ENCODE results near the gene TPRN. TPM values are rescaled to one million over a fixed set of nuclear protein-coding genes. Genes with fewer than 3 reads are reported as not detected.

TPRN gene
- total and polyA plus RNA-seq, 2 donors (not counting 1 experiment from before 2014, with no cell fraction given) = 1.6 to 5.8 TPM

- Histone ChIP-seq H3K4me3 (replicated peaks in 1 of 4; ENCODE audit: control extremely low read depth in 1 of 4, insufficient read depth in 1 of 4, low read depth in 3 of 4, low read length in 4 of 4) (peak overlapping the region in 1 of 4 experiments; percentile 54), H3K4me2 (ENCODE audit: extremely low read depth, insufficient read depth, low read length) (peak overlapping the region; percentile 68), H3K9me3 (ENCODE audit: control insufficient read depth, insufficient read depth, low read depth, low read length) (no peaks in the 10 kb centered on the region), H3K9ac (ENCODE audit: insufficient read depth, low read length) (no peak overlapping the region), H3K27ac (ENCODE audit: insufficient read depth, low read length) (no peak overlapping the region), H3K79me2 (ENCODE audit: control insufficient read depth, insufficient read depth, low read length) (peaks cover 10% of the 10 kb centered on the region), H3K4me1 (ENCODE audit: control insufficient read depth, extremely low read depth, insufficient read depth, low read length) (peaks cover 8% of the 10 kb centered on the region), H2AFZ (ENCODE audit: low read length) (no peak overlapping the region), H4K20me1 (ENCODE audit: control insufficient read depth, extremely low read depth, insufficient read depth, low read length) (no peaks in the 10 kb centered on the region), H3K36me3 (ENCODE audit: control insufficient read depth, insufficient read depth, low read length) (no peaks in the 10 kb centered on the region), H3K27me3 (ENCODE audit: control insufficient read depth, insufficient read depth, low read length) (no peaks in the 10 kb centered on the region)
- DNase-seq (ENCODE audit: low read depth in 2 of 2) = no peak
- TF ChIP-seq CTCF (conservative IDR thresholded peaks at IDR 0.05 in 1 of 2, IDR thresholded peaks at IDR 0.05 in 1 of 2; ENCODE audit: low read depth in 1 of 2, low read length in 2 of 2) (no peak), EZH2 (IDR thresholded peaks at IDR 0.05; ENCODE audit: low read length, missing control alignments) (no peak)
These were observed 2.3 kb downstream of the TPRN start for GRCh38 chr9:137198051-137198901.

DNA sequence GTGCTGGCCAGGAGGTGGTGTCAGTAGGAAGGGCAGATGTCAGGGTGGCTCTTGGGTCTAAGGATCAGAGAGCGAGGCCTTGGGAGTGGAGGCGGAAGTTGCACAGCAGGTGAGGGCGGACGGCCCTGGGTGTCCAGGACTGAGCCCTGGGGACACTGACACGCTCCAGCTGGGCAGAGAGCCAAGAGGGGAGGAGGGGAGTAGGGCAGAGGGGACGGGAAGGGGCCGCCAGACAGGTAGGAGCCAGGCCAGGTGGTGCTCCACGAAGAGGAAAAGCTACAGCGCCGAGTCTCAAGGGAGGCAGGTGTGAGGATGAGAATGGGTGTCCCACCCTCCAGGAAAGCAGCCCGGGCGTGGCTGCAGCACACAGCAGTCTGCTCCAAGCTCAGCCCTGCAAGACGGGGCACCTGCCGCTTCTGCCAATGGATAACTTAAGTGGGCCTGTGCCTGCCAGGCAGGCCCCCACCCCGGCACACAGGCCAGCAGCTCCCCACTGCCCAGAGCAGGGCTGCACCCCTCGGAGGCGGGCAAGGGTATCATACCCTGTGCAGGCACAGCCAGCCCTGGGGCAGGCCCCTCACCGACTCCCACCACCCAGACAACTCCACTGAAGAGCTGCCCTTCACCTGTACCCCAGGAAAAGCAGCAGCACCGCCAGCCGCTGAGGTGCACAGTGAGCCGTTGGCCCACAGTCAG, 4.9 kb downstream of the TPRN start:
- Histone ChIP-seq H3K4me3 (replicated peaks in 1 of 4; ENCODE audit: control extremely low read depth in 1 of 4, insufficient read depth in 1 of 4, low read depth in 3 of 4, low read length in 4 of 4) (no peak overlapping the region), H3K79me2 (ENCODE audit: control insufficient read depth, insufficient read depth, low read length) (peaks cover 9% of the 10 kb centered on the region), H3K4me1 (ENCODE audit: control insufficient read depth, extremely low read depth, insufficient read depth, low read length) (peaks cover 2% of the 10 kb centered on the region), H3K4me2 (ENCODE audit: extremely low read depth, insufficient read depth, low read length) (no peak overlapping the region), H2AFZ (ENCODE audit: low read length) (no peak overlapping the region), H3K27me3 (ENCODE audit: control insufficient read depth, insufficient read depth, low read length) (no peaks in the 10 kb centered on the region), H3K9ac (ENCODE audit: insufficient read depth, low read length) (no peak overlapping the region), H4K20me1 (ENCODE audit: control insufficient read depth, extremely low read depth, insufficient read depth, low read length) (no peaks in the 10 kb centered on the region), H3K27ac (ENCODE audit: insufficient read depth, low read length) (no peak overlapping the region), H3K36me3 (ENCODE audit: control insufficient read depth, insufficient read depth, low read length) (peaks cover 11% of the 10 kb centered on the region), H3K9me3 (ENCODE audit: control insufficient read depth, insufficient read depth, low read depth, low read length) (no peaks in the 10 kb centered on the region)
- no peak for DNase-seq (ENCODE audit: low read depth in 2 of 2)
- TF ChIP-seq EZH2 (IDR thresholded peaks at IDR 0.05; ENCODE audit: low read length, missing control alignments) (no peak), CTCF (conservative IDR thresholded peaks at IDR 0.05 in 1 of 2, IDR thresholded peaks at IDR 0.05 in 1 of 2; ENCODE audit: low read depth in 1 of 2, low read length in 2 of 2) (no peak)

GRCh38 chr9:137194909-137195308, 5.6 kb downstream of the TPRN start:
- no peaks in the 10 kb centered on the region for H4K20me1 ChIP-seq (ENCODE audit: control insufficient read depth, extremely low read depth, insufficient read depth, low read length)
- H2AFZ ChIP-seq (ENCODE audit: low read length) = no peak overlapping the region

More at GRCh38 chr9:137194909-137195308, 5.6 kb downstream of the TPRN start:
- DNase-seq (ENCODE audit: low read depth in 2 of 2) = no peak
- Histone ChIP-seq H3K4me3 (replicated peaks in 1 of 4; ENCODE audit: control extremely low read depth in 1 of 4, insufficient read depth in 1 of 4, low read depth in 3 of 4, low read length in 4 of 4) (no peak overlapping the region), H3K4me1 (ENCODE audit: control insufficient read depth, extremely low read depth, insufficient read depth, low read length) (peaks cover 4% of the 10 kb centered on the region), H3K9me3 (ENCODE audit: control insufficient read depth, insufficient read depth, low read depth, low read length) (no peaks in the 10 kb centered on the region), H3K79me2 (ENCODE audit: control insufficient read depth, insufficient read depth, low read length) (peaks cover 16% of the 10 kb centered on the region), H3K4me2 (ENCODE audit: extremely low read depth, insufficient read depth, low read length) (no peak overlapping the region), H3K36me3 (ENCODE audit: control insufficient read depth, insufficient read depth, low read length) (peaks cover 15% of the 10 kb centered on the region), H3K27ac (ENCODE audit: insufficient read depth, low read length) (no peak overlapping the region), H3K9ac (ENCODE audit: insufficient read depth, low read length) (no peak overlapping the region), H3K27me3 (ENCODE audit: control insufficient read depth, insufficient read depth, low read length) (no peaks in the 10 kb centered on the region)
- no peak for TF ChIP-seq CTCF (conservative IDR thresholded peaks at IDR 0.05 in 1 of 2, IDR thresholded peaks at IDR 0.05 in 1 of 2; ENCODE audit: low read depth in 1 of 2, low read length in 2 of 2)
- no peak for TF ChIP-seq EZH2 (IDR thresholded peaks at IDR 0.05; ENCODE audit: low read length, missing control alignments)
